GM12878 (cell line): Measurements from ENCODE around the gene CLPTM1. TPM values are rescaled to one million over a fixed set of nuclear protein-coding genes. Genes with fewer than 3 reads are reported as not detected.

Experiments used
- ATAC-seq: fragments of 200-7000 bp; cut with Tn5 transposase; 3 replicates; pipeline ENCODE4 v1.9.1; 2020; ENCODE audit warnings: mild to moderate bottlenecking, moderate library complexity
- BruUV-seq: library from RNA; stranded (reverse); fragments of 400-500 nt; replicated peaks from 2 replicates; lab custom pipeline; 2021; lab: Mats Ljungman, UMichigan
- CTCF ChIA-PET: fragments of 300-600 bp; sonication (Branson Sonifier 250); formaldehyde crosslinking; extraction: SDS; loops from one replicate; lab custom pipeline; 2021; ENCODE audit warnings: inconsistent platforms; lab: Yijun Ruan, JAX
- POLR2A ChIA-PET: fragments of 350-600 bp; formaldehyde crosslinking; extraction: SDS; loops from one replicate; lab custom pipeline; 2021; ENCODE audit warnings: inconsistent platforms; lab: Charles Lee
- RAD21 ChIA-PET: fragments of 300-600 bp; sonication (Branson Sonifier 250); formaldehyde crosslinking; loops from one replicate; lab custom pipeline; 2023; ENCODE audit warnings: antibody characterized with exemption; ENCODE audit not compliant: unreplicated experiment; lab: Charles Lee
- SMC1A ChIA-PET: fragments of 300-600 bp; sonication (Branson Sonifier 250); formaldehyde crosslinking; loops from one replicate; lab custom pipeline; 2023; ENCODE audit not compliant: unreplicated experiment, uncharacterized antibody; lab: Charles Lee
- DNase-seq: peaks from one replicate; pipeline ENCODE4 v3.0.0-alpha.2; 2011; ENCODE audit warnings: low read depth, low spot score
- FAIRE-seq: peaks from 3 replicates; lab custom pipeline; 2011; peaks lifted over from hg19 to GRCh38; lab: Jason Lieb, UNC
- H2AFZ ChIP-seq: 2 replicates; pipeline ENCODE4 v1.6.0; 2011; ENCODE audit warnings: low read depth, low read length, control low read depth; ENCODE audit not compliant: control insufficient read depth
- H3K27ac ChIP-seq: 2 replicates; pipeline ENCODE4 v1.5.1; 2011; ENCODE audit warnings: control low read depth; ENCODE audit not compliant: control insufficient read depth, insufficient read depth
- H3K27me3 ChIP-seq, 2 experiments: replicated peaks in 1 of 2; 2 replicates each; pipeline versions ENCODE4 v1.6.0 to v1.6.1; 2011; ENCODE audit warnings: low read length in 1 of 2; ENCODE audit not compliant: control insufficient read depth in 2 of 2, insufficient read depth in 2 of 2
- H3K36me3 ChIP-seq, 2 experiments: 2 replicates each; pipeline ENCODE4 v1.5.1; 2011; ENCODE audit warnings: low read length in 1 of 2; ENCODE audit not compliant: control insufficient read depth in 2 of 2, insufficient read depth in 2 of 2
- H3K4me1 ChIP-seq: 2 replicates; pipeline ENCODE4 v1.6.1; 2011; ENCODE audit warnings: mild to moderate bottlenecking, low read length, moderate library complexity, mixed read lengths; ENCODE audit not compliant: control insufficient read depth, insufficient read depth
- H3K4me2 ChIP-seq: 2 replicates; pipeline ENCODE4 v1.6.0; 2011; ENCODE audit warnings: control low read depth; ENCODE audit not compliant: control insufficient read depth, insufficient read depth
- H3K4me3 ChIP-seq: fragments of 200-600 bp; sonication (generic); 2 replicates; pipeline ENCODE4 v1.5.1; 2016
- H3K79me2 ChIP-seq: 2 replicates; pipeline ENCODE4 v1.6.0; 2011; ENCODE audit warnings: low read length; ENCODE audit not compliant: control insufficient read depth, insufficient read depth
- H3K9ac ChIP-seq: 2 replicates; pipeline ENCODE4 v1.8.0; 2011; ENCODE audit warnings: low read length, control low read depth, mixed read lengths; ENCODE audit not compliant: control insufficient read depth, insufficient read depth
- H3K9me3 ChIP-seq: replicated peaks from 3 replicates; pipeline ENCODE4 v1.5.1; 2011; ENCODE audit warnings: mild to moderate bottlenecking, low read length; ENCODE audit not compliant: control insufficient read depth, insufficient read depth
- H4K20me1 ChIP-seq: 2 replicates; pipeline ENCODE4 v1.6.0; 2011; ENCODE audit not compliant: control insufficient read depth, insufficient read depth
- ASH2L ChIP-seq: fragments of 300-600, 200-600 bp; sonication (generic); IDR thresholded peaks from 2 replicates; pipeline ENCODE4 v1.6.1; 2017; ENCODE audit warnings: low read depth, mild to moderate bottlenecking, borderline replicate concordance
- BHLHE40 ChIP-seq, 2 experiments: fragments of 450-650 bp in 1 of 2; IDR thresholded peaks; 2 replicates each; pipeline ENCODE4 v1.6.1; 2011 to 2017; ENCODE audit warnings: low read depth in 2 of 2, borderline replicate concordance in 1 of 2, improper control_type of control experiment in 1 of 2, low read length in 1 of 2, mild to moderate bottlenecking in 1 of 2
- CREM ChIP-seq: IDR thresholded peaks from 2 replicates; pipeline ENCODE4 v1.6.1; 2014; ENCODE audit warnings: antibody characterized with exemption, low read depth
- DPF2 ChIP-seq: fragments of 450-650 bp; IDR thresholded peaks from 2 replicates; pipeline ENCODE4 v1.6.1; 2017; ENCODE audit warnings: mild to moderate bottlenecking
- HDAC2 ChIP-seq: fragments of 200-600 bp; sonication (generic); IDR thresholded peaks from 2 replicates; pipeline ENCODE4 v1.6.1; 2017
- MTA2 ChIP-seq: fragments of 450-650 bp; IDR thresholded peaks from 2 replicates; pipeline ENCODE4 v1.6.1; 2016; ENCODE audit warnings: low read depth, mild to moderate bottlenecking, moderate library complexity
- MYC ChIP-seq: IDR thresholded peaks from 2 replicates; pipeline ENCODE4 v1.6.1; 2011; ENCODE audit warnings: mild to moderate bottlenecking, low read length, moderate library complexity, inconsistent platforms; ENCODE audit not compliant: insufficient read depth, insufficient replicate concordance, insufficient read length, severe bottlenecking
- RAD51 ChIP-seq: fragments of 450-650 bp; IDR thresholded peaks from 2 replicates; pipeline ENCODE4 v1.6.1; 2016; ENCODE audit warnings: moderate library complexity, mild to moderate bottlenecking, inconsistent platforms
- WRNIP1 ChIP-seq: IDR thresholded peaks from 2 replicates; pipeline ENCODE4 v1.6.1; 2011; ENCODE audit warnings: low read depth, low read length, improper control_type of control experiment, borderline replicate concordance
- WGBS: methylation state at CpG from one replicate; pipeline ENCODE4 v1.1.6; 2016; ENCODE audit warnings: low lambda C conversion rate; ENCODE audit not compliant: insufficient replicate concordance, insufficient coverage; ENCODE audit errors: missing lambda C conversion rate; 5-methylcytosine and 5-hydroxymethylcytosine counted together
- in situ Hi-C: fragments of 300-500 bp; cut with MboI; formaldehyde crosslinking; loops from 9 replicates; pipeline ENCODE4 v1.14.3; 2018; ENCODE audit warnings: mixed read lengths
- intact Hi-C: fragments of 100-400 bp; cut with micrococcal nuclease; formaldehyde crosslinking; loops from one replicate; pipeline ENCODE4 v1.14.2; 2022; ENCODE audit not compliant: unreplicated experiment
- polyA plus RNA-seq, 11 experiments: library from polyadenylated mRNA; depleted of rRNA in 4 of 11; unstranded in 6 of 11; stranded (reverse) in 5 of 11; fragments of >200 nt; fragmentation: Nextera tagmentation in 4 of 11; fragmentation: Illumina TruSeq in 1 of 11; extraction: Ambion mirVana in 4 of 11; extraction: Trizol in 1 of 11; gene quantifications; 1 replicate in 1 of 11; 2 replicates in 10 of 11; pipeline versions ENCODE4 v1.2.1 to v1.2.3, GENCODE V29; 2011 to 2016; ENCODE audit warnings: inconsistent platforms in 2 of 11, missing spikeins in 2 of 11, low read depth in 1 of 11
- total RNA-seq, 4 experiments: library from RNA; depleted of rRNA in 3 of 4; stranded (reverse); fragments of >200 nt in 3 of 4; fragmentation: Illumina TruSeq in 1 of 4; extraction: Trizol in 1 of 4; gene quantifications; 2 replicates each; pipeline versions ENCODE4 v1.2.1 to v1.2.3, GENCODE V29; 2013 to 2021
- TF ChIP-seq, protein P1 (sequence below): fragments of 450-650 bp; formaldehyde crosslinking; IDR thresholded peaks from 2 replicates; pipeline ENCODE4 v1.5.0; 2022; ENCODE audit warnings: mild to moderate bottlenecking, missing genetic modification characterization
- TF ChIP-seq, protein P2 (sequence below): fragments of 450-650 bp; IDR thresholded peaks from 2 replicates; pipeline ENCODE4 v1.6.1; 2017; ENCODE audit warnings: mild to moderate bottlenecking, moderate library complexity

CLPTM1 gene
- total and polyA plus RNA-seq, 10 of the 15 experiments (the other 5 are each of a cell fraction or from before 2014, with no cell fraction given) = 0.42 to 72.6 (median 35.2) TPM

DNA sequence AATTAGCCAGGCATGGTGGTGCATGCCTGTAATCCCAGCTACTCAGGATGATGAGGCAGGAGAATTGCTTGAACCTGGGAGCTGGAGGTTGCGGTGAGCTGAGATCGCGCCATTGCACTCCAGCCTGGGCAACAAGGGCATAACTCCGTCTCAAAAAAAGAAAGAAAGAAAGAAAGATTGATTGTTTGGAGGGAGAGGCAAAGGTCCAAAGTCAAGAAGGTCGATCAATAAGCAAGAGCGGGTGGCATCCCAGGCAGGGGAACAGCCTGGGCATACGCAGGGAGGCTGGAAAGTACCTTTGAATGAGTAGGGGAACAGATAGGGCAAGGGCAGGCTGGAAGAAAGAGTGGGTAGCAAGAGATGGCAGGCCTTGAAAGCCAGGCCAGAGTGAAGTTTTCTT lies 25.1 kb upstream of the CLPTM1 start:
- no TSS peak for BruUV-seq
- 59% methylated on average over 7 of the region's 7 CpGs for WGBS
- Histone ChIP-seq H3K27me3 (no peaks in the 10 kb centered on the region; a peak in 1 of 4 replicates), H3K4me1 (no peaks in the 10 kb centered on the region), H3K9me3 (no peaks in the 10 kb centered on the region), H3K4me3 (no peak overlapping the region), H3K79me2 (no peaks in the 10 kb centered on the region), H3K4me2 (no peak overlapping the region), H3K9ac (no peak overlapping the region), H3K36me3 (no peaks in the 10 kb centered on the region), H3K27ac (no peak overlapping the region), H2AFZ (no peak overlapping the region), H4K20me1 (no peaks in the 10 kb centered on the region)
- in situ Hi-C loops (no loop called here), intact Hi-C loops (no loop called here)
- ChIA-PET POLR2A (no interaction called here), SMC1A (no interaction called here), CTCF (interaction anchor here (0.6 to 1.6 kb wide), 2 partner anchors 22 to 249 kb away, joined by 3 to 4 read pairs; no protein-coding TSS in a partner anchor), RAD21 (no interaction called here)
- DNase-seq (no peak), ATAC-seq (no peak), FAIRE-seq (no peak)
- TF ChIP-seq MYC = no peak

DNA sequence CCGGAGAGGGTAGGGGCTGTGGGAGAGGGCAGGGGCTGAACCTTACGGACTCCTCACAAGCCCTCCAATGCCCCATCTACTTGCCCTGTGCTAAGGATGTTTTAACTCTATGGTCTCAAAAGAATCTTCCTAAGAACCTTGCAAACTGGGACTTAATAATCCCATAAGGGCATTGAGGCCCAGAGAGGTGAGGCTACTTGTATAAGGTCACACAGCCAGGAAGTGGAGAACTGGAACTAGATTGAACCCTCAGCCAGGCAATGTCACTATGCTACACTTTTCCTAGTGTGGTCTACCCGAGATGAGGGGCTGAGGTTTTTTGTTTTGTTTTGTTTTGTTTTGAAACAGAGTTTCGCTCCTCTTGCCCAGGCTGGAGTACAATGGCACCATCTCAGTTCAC lies 23.6 kb upstream of the CLPTM1 start:
- Histone ChIP-seq H3K36me3 (no peaks in the 10 kb centered on the region), H3K4me3 (no peak overlapping the region), H3K4me1 (no peaks in the 10 kb centered on the region), H2AFZ (no peak overlapping the region), H3K27ac (no peak overlapping the region), H3K9ac (no peak overlapping the region), H3K9me3 (no peaks in the 10 kb centered on the region), H3K79me2 (no peaks in the 10 kb centered on the region), H4K20me1 (no peaks in the 10 kb centered on the region), H3K27me3 (no peaks in the 10 kb centered on the region), H3K4me2 (no peak overlapping the region)
- BruUV-seq = no TSS peak
- intact Hi-C loops = no loop called here
- SMC1A ChIA-PET = no interaction called here
- CTCF ChIA-PET = no interaction called here
- DNase-seq = no peak
- POLR2A ChIA-PET = no interaction called here
- RAD21 ChIA-PET = no interaction called here
- ATAC-seq = no peak
- FAIRE-seq = no peak
- WGBS = 66% methylated on average over 4 of the region's 4 CpGs
- in situ Hi-C loops = no loop called here
- TF ChIP-seq CREM (no peak), ASH2L (no peak), HDAC2 (no peak), DPF2 (no peak), BHLHE40 (IDR thresholded peaks at IDR 0.05; ENCODE audit: borderline replicate concordance in 1 of 2, low read depth in 2 of 2, low read length in 1 of 2) (no peak), WRNIP1 (no peak), MTA2 (no peak), RAD51 (no peak)
- TF ChIP-seq, protein P1, sequence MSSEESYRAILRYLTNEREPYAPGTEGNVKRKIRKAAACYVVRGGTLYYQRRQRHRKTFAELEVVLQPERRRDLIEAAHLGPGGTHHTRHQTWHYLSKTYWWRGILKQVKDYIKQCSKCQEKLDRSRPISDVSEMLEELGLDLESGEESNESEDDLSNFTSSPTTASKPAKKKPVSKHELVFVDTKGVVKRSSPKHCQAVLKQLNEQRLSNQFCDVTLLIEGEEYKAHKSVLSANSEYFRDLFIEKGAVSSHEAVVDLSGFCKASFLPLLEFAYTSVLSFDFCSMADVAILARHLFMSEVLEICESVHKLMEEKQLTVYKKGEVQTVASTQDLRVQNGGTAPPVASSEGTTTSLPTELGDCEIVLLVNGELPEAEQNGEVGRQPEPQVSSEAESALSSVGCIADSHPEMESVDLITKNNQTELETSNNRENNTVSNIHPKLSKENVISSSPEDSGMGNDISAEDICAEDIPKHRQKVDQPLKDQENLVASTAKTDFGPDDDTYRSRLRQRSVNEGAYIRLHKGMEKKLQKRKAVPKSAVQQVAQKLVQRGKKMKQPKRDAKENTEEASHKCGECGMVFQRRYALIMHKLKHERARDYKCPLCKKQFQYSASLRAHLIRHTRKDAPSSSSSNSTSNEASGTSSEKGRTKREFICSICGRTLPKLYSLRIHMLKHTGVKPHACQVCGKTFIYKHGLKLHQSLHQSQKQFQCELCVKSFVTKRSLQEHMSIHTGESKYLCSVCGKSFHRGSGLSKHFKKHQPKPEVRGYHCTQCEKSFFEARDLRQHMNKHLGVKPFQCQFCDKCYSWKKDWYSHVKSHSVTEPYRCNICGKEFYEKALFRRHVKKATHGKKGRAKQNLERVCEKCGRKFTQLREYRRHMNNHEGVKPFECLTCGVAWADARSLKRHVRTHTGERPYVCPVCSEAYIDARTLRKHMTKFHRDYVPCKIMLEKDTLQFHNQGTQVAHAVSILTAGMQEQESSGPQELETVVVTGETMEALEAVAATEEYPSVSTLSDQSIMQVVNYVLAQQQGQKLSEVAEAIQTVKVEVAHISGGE = no peak
- TF ChIP-seq, protein P2, sequence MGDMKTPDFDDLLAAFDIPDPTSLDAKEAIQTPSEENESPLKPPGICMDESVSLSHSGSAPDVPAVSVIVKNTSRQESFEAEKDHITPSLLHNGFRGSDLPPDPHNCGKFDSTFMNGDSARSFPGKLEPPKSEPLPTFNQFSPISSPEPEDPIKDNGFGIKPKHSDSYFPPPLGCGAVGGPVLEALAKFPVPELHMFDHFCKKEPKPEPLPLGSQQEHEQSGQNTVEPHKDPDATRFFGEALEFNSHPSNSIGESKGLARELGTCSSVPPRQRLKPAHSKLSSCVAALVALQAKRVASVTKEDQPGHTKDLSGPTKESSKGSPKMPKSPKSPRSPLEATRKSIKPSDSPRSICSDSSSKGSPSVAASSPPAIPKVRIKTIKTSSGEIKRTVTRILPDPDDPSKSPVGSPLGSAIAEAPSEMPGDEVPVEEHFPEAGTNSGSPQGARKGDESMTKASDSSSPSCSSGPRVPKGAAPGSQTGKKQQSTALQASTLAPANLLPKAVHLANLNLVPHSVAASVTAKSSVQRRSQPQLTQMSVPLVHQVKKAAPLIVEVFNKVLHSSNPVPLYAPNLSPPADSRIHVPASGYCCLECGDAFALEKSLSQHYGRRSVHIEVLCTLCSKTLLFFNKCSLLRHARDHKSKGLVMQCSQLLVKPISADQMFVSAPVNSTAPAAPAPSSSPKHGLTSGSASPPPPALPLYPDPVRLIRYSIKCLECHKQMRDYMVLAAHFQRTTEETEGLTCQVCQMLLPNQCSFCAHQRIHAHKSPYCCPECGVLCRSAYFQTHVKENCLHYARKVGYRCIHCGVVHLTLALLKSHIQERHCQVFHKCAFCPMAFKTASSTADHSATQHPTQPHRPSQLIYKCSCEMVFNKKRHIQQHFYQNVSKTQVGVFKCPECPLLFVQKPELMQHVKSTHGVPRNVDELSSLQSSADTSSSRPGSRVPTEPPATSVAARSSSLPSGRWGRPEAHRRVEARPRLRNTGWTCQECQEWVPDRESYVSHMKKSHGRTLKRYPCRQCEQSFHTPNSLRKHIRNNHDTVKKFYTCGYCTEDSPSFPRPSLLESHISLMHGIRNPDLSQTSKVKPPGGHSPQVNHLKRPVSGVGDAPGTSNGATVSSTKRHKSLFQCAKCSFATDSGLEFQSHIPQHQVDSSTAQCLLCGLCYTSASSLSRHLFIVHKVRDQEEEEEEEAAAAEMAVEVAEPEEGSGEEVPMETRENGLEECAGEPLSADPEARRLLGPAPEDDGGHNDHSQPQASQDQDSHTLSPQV = no peak
